GM19324 (cell line): Measurements from ENCODE around the gene CHMP3.
"Not testable (repeated sequence)": the region's sequence is repeated elsewhere in the genome, so short reads cannot be mapped to it uniquely, and the experiment has no call there.

ENCODE experiments used
- ATAC-seq: cut with Tn5 transposase; IDR thresholded peaks from one replicate; pipeline ENCODE4 v1.9.1; 2021; ENCODE audit warnings: mild to moderate bottlenecking, moderate library complexity; ENCODE audit not compliant: unreplicated experiment, low FRiP score

CHMP3 gene

DNA sequence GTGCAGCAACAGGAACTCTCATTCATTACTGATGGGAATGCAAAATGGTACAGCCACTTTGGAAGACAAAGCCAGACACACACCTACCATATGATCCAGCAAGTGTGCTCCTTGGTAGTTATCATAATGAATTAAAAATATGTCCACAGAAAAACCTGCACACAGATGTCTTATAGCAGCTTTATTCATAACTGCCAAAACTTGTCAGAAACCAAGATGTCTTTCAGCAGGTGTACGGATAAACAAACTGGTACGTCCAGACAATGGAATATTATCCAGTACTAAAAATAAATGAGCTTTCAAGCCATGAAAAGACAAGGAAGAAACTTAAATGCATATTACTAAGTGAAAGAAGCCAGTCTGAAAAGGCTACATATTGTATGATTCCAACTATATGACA lies 50.4 kb downstream of the CHMP3 start:
- no peak for ATAC-seq

GRCh38 chr2:86512034-86512433 lies 51.2 kb downstream of the CHMP3 start:
- no peak for ATAC-seq

DNA sequence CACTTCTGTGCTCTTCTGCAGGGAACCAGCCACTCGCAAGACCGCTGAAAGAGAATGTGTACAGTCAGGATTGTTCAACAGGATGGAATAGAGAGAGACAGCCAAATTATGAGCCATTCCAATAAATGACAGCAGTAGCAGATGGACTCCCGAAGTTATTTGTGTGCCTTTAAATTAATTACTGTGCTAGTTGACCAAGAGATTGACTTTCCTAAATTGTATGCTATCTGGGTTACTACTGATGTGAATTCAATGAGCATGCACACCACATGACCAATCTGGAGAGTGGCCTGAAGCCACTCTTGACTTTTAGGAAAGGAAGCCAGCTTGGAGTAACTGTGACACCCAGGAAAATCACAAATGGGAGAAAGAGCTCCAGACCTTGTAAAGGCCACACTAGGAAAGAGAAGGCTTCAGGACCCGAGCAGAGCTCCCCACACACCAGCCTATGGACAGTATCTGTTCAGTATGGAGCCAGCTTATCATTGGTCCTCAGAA lies 52.8 kb downstream of the CHMP3 start:
- ATAC-seq, result no peak

DNA sequence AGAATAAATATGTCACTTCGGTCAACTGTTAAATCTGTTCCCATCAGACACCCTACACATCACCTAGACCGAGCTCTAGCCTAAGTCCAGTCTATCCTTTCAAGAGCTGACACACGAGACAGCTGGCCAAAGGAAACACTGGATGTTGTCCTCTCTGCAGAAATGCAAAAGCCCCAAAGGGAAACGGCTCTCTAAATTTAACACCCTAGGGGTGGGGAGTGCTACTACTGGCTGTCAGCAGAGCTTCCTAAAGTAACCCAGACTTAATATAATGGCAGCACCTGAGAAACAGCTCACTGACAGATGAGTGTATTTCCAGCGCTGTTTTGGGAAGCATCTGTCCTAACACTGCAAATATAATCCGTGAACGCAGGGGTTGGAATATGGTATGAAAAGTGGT lies 55.6 kb downstream of the CHMP3 start:
- no peak for ATAC-seq

DNA sequence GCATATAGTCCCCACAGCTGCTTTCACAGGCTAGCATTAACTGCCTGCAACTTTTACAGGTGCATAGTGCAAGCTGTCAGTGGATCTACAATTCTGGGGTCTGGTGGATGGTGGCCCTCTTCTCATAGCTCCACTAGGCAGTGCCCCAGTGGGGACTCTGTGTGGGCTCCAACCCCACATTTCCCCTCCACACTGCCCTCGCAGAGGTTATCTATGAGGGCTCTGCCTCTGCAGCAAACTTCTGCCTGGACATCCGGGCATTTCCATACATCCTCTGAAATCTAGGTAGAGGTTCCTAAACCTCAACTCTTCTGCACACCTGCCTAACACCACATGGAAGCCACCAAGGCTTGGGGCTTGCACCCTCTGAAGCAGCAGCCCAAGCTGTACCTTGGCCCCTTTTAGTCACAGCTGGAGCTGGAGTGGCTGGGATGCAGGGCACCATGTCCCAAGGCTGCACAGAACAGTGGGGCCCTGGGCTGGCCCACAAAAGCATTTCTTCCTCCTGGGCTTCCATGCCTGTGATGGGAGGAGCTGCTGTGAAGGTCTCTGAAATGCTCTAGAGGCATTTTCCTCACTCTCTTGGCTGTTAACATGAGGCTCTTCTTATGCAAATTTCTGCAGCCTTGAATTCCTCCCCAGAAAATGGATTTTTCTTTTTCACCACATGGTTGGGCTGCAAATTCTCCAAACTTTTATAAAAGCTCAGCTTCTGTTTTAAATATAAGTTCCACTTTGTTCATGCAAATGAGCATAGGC lies 62.7 kb downstream of the CHMP3 start:
- ATAC-seq, result no peak

DNA sequence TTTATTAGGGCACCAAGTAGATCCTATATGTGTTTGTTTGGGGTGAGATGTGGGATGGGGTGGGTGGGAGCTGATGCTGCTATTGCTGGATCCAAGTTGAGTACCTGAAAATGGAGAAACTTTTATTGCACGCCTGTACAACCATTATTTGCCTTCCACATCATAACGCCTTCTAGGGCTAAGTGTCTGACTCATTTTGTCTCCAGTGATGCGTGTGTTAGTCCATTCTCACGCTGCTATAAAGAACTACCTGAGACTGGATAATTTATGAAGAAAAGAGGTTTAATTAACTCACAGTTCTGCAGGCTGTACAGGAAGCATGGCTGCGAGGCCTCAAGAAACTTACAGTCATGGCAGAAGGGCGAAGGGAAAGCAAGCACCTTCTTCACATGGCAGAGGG lies 63.9 kb downstream of the CHMP3 start:
- ATAC-seq, result no peak

GRCh38 chr2:86498468-86499260 lies 64.6 kb downstream of the CHMP3 start:
- ATAC-seq, result no peak

DNA sequence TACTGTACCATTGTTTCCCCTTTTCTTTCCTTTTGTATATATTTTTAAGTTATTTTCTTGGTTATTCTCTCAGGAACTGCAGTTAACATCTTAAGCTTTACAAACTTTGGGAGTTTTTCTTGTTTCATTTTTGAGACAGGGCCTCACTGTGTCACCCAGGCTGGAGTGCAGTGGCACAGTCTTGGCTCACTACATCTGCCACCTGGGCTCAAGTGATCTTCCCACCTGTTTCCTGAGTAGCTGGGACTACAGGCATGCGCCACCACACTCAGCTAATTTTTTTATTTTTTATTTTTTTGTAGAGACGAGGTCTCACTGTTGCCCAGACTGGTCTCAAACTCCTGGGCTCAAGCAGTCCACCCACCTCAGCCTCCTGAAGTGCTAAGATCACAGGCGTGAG lies 66.9 kb downstream of the CHMP3 start:
- not testable (repeated sequence) for ATAC-seq

DNA sequence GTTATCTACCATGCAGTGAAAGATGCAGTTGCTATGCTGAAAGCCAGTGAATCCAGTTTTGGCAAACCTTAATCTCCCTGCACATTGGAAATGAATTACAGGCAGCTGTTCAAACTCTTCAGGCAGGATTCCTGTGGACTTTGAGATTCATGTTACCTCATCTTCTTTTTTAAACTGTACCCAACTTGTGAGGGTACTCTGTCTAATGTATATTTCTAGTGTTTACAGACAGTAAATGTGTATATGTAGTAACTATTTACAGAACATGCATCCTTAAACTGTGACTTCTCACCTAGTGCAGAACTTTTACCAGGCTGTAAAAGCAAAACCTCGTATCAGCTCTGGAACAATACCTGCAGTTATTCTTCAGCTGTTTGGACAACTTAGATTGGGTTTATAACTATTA lies 71.2 kb downstream of the CHMP3 start:
- no peak for ATAC-seq

DNA sequence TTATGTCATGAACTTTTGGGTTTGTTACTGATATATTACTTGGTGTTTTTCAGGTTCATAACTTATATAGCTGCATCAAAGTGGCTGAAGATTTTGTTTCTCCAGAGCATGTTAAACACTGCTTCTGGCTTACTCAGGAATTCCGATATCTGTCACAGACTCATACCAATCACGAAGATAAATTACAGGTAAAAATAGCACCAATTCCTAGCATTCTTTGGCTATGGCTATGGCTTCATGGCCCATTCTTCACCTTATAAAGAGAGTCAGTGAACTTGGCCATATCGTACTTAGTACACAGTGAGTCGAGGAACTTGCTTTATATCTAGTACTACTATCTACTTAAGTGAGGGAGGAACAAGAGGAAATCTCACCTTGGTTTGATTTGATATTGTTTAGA lies 72.2 kb downstream of the CHMP3 start:
- ATAC-seq, result no peak

DNA sequence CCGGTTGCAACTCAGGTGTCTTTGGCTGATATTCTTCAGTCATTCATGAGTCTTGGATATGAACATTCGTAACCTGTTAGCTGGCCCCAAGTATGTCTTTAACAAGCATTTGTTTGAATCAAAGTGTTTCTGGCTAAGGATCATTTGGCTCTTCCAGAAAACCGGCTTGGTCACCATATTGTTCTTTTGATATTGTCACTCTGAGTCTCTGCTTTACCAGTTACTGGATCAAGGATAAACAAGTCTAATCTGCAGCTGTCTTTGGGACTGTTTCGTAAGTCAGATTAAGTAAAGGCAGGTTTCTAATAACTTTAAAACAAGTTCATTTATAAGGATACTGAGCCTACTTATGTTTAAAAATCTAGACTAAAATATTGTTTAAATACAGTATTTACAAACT lies 73.0 kb downstream of the CHMP3 start:
- ATAC-seq, result no peak

- no peak for ATAC-seq
Measured at GRCh38 chr2:86489542-86489941, 73.7 kb downstream of the CHMP3 start.

GRCh38 chr2:86488561-86489250 lies 74.5 kb downstream of the CHMP3 start:
- no peak for ATAC-seq

DNA sequence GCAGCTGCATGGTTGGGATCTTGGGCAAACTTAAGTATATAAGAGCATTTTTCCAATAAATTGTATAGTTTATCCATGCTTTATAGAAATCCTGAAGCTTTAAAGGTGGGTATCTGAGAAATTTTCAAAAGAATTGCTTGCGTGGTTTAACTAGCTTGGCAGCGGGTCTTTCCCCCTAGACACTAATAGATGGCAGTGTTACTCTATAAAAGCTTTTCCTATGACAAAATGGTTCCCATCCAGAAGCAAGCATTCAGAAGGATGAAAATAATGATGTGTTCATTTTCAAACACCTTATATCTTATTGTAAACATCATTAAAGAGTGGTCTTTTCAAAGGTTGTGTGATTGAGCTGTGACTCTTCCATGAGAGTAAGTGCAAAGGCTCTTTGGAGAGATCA lies 76.2 kb downstream of the CHMP3 start:
- ATAC-seq, result no peak

DNA sequence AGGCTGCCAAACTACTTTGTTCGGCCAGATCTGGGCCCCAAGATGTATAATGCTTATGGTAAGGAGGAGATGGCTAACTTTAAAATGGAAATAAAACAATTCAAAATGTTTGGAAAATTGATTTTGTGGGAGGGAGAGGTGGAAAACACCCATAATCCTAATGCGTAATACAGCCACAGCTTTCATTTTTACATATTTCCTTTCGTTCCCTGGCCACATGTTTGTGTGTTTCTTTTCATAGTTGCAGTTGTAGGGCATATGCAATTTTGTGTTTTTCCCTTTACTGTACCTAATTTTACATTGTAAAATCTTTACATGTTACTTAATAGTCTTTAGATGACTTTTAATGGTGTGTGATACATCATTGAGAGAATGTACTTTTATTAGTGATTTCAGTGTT lies 77.4 kb downstream of the CHMP3 start:
- ATAC-seq, result no peak

- ATAC-seq, result no peak
Measured at GRCh38 chr2:86485103-86485502, 78.1 kb downstream of the CHMP3 start.

- ATAC-seq, result no peak
Measured at GRCh38 chr2:86484385-86484784, 78.9 kb downstream of the CHMP3 start.

GRCh38 chr2:86482034-86482433 lies 81.2 kb downstream of the CHMP3 start:
- ATAC-seq, result no peak

GRCh38 chr2:86480105-86480504 lies 83.1 kb downstream of the CHMP3 start:
- ATAC-seq, result no peak

DNA sequence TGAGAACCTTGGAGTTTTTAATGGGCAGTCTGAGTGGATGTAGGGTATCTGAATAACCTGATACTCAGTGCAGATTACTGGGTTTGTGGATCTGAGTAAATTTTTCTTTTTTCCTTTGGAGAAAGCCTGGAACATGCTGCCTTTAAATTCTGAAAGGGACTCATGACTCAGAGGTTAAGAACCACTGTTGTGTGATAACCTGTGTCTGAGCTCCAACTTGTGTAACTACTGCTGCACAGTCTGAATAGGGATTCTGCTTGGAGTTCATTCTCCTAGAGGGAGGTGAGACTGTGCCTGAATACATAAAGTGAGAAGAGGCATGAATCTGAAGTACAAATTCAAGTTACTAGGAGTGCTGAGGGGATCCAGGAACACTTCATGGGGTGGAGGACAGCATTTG lies 85.9 kb downstream of the CHMP3 start:
- ATAC-seq, result no peak

DNA sequence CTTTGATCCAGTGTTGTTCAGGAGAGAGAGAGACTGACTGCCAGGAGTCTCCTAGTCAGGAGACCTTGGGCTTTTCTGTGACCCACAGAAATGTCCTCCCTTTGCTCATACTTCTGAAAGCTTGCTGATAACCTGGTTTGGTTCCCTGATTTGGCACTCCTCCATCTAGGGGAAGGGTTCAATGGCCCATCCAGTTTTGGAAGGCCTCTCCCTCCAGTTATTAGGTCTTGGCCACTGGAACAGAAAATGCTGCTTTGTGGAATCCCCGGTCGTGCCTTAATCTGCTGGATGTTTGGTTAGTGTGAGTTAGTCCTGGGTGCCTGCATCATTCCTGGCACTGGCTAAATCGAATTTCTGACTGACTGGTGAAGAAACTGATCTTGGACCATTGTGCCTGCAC lies 86.3 kb downstream of the CHMP3 start:
- ATAC-seq, result no peak
